ENCODE measurements around the gene CYP4V2. TPM values are rescaled to one million over a fixed set of nuclear protein-coding genes. Genes with fewer than 3 reads are reported as not detected.

Gene CYP4V2
- total and polyA plus RNA-seq, 2 donors (not counting 1 experiment from before 2014, with no cell fraction given) = 9.5 to 18.3 TPM

GRCh38 chr4:186236126-186236525 lies 44.8 kb downstream of the CYP4V2 start:
- Histone ChIP-seq H3K27ac (ENCODE audit: low read length in 2 of 2) (no peak overlapping the region), H4K20me1 (ENCODE audit: control insufficient read depth, insufficient read depth, low read length, poor library complexity, severe bottlenecking) (no peaks in the 10 kb centered on the region), H3K36me3 (replicated peaks in 1 of 2; ENCODE audit: control extremely low read depth in 1 of 2, control insufficient read depth in 1 of 2, extremely low read depth in 1 of 2, insufficient read depth in 2 of 2, low read length in 1 of 2) (no peaks in the 10 kb centered on the region), H3K4me2 (replicated peaks; ENCODE audit: low read depth, low read length, poor library complexity, severe bottlenecking) (no peak overlapping the region), H3K4me3 (ENCODE audit: control extremely low read depth in 1 of 5, extremely low read depth in 1 of 5, insufficient read depth in 1 of 5, low read depth in 2 of 5, low read length in 4 of 5) (no peak overlapping the region), H3K79me2 (ENCODE audit: control insufficient read depth, insufficient read depth, low read length) (no peaks in the 10 kb centered on the region), H3K27me3 (replicated peaks in 1 of 4; ENCODE audit: control extremely low read depth in 1 of 4, control insufficient read depth in 3 of 4, insufficient read depth in 4 of 4, low read length in 3 of 4) (no peaks in the 10 kb centered on the region), H2AFZ (ENCODE audit: insufficient read depth, low read depth, low read length, poor library complexity, severe bottlenecking) (no peak overlapping the region), H3K9me3 (ENCODE audit: control extremely low read depth in 1 of 3, control insufficient read depth in 2 of 3, insufficient read depth in 1 of 3, low read length in 2 of 3) (no peaks in the 10 kb centered on the region), H3K4me1 (ENCODE audit: control insufficient read depth in 2 of 2, insufficient read depth in 2 of 2, low read length in 2 of 2) (no peaks in the 10 kb centered on the region), H3K9ac (ENCODE audit: low read length) (no peak overlapping the region)
- no peak for ATAC-seq (ENCODE audit: low read depth)
- Mint-ChIP-seq H3K27ac (no peak overlapping the region), H3K27me3 (no peaks in the 10 kb centered on the region), H3K4me1 (no peaks in the 10 kb centered on the region), H3K4me3 (no peak overlapping the region), H3K9me3 (ENCODE audit: insufficient read depth) (no peaks in the 10 kb centered on the region)
- DNase-seq = no peak
- TF ChIP-seq CTCF (IDR thresholded peaks at IDR 0.05) (no peak), EZH2 (IDR thresholded peaks at IDR 0.05; ENCODE audit: borderline replicate concordance, insufficient read depth, low read depth, low read length, poor library complexity, severe bottlenecking) (no peak)
- intact Hi-C loops (cut with micrococcal nuclease) = no loop called here
- ChIA-PET CTCF (no interaction called here), POLR2A (no interaction called here)
- no CpG with 5 or more reads among the region's 4 CpGs for WGBS (ENCODE audit: insufficient coverage)

GRCh38 chr4:186240452-186240847 lies 49.1 kb downstream of the CYP4V2 start:
- TF ChIP-seq CTCF (IDR thresholded peaks at IDR 0.05) = no peak
- TF ChIP-seq EZH2 (IDR thresholded peaks at IDR 0.05; ENCODE audit: borderline replicate concordance, insufficient read depth, low read depth, low read length, poor library complexity, severe bottlenecking) = no peak
- Mint-ChIP-seq H3K4me1 (no peaks in the 10 kb centered on the region), H3K4me3 (no peak overlapping the region), H3K27ac (no peak overlapping the region), H3K27me3 (no peaks in the 10 kb centered on the region), H3K9me3 (ENCODE audit: insufficient read depth) (no peaks in the 10 kb centered on the region)
- intact Hi-C loops (cut with micrococcal nuclease) = no loop called here
- Histone ChIP-seq H3K27me3 (replicated peaks in 1 of 4; ENCODE audit: control extremely low read depth in 1 of 4, control insufficient read depth in 3 of 4, insufficient read depth in 4 of 4, low read length in 3 of 4) (no peaks in the 10 kb centered on the region), H3K4me1 (ENCODE audit: control insufficient read depth in 2 of 2, insufficient read depth in 2 of 2, low read length in 2 of 2) (no peaks in the 10 kb centered on the region), H3K4me2 (replicated peaks; ENCODE audit: low read depth, low read length, poor library complexity, severe bottlenecking) (no peak overlapping the region), H2AFZ (ENCODE audit: insufficient read depth, low read depth, low read length, poor library complexity, severe bottlenecking) (no peak overlapping the region), H3K9ac (ENCODE audit: low read length) (no peak overlapping the region), H3K9me3 (ENCODE audit: control extremely low read depth in 1 of 3, control insufficient read depth in 2 of 3, insufficient read depth in 1 of 3, low read length in 2 of 3) (peaks cover 0 to 4% (median 0%) of the 10 kb centered on the region in 3 donors), H4K20me1 (ENCODE audit: control insufficient read depth, insufficient read depth, low read length, poor library complexity, severe bottlenecking) (no peaks in the 10 kb centered on the region), H3K36me3 (replicated peaks in 1 of 2; ENCODE audit: control extremely low read depth in 1 of 2, control insufficient read depth in 1 of 2, extremely low read depth in 1 of 2, insufficient read depth in 2 of 2, low read length in 1 of 2) (no peaks in the 10 kb centered on the region), H3K79me2 (ENCODE audit: control insufficient read depth, insufficient read depth, low read length) (no peaks in the 10 kb centered on the region), H3K4me3 (ENCODE audit: control extremely low read depth in 1 of 5, extremely low read depth in 1 of 5, insufficient read depth in 1 of 5, low read depth in 2 of 5, low read length in 4 of 5) (no peak overlapping the region), H3K27ac (ENCODE audit: low read length in 2 of 2) (no peak overlapping the region)
- DNase-seq (no peak), ATAC-seq (ENCODE audit: low read depth) (no peak)
- CTCF ChIA-PET = no interaction called here
- POLR2A ChIA-PET = no interaction called here
- WGBS (ENCODE audit: insufficient coverage) = 91% methylated on average over 5 of the region's 7 CpGs

All from B cell (primary cell).